Pancreas (tissue), 10 donors: ENCODE measurements around the gene NPNT. TPM values are rescaled to one million over a fixed set of nuclear protein-coding genes. Genes with fewer than 3 reads are reported as not detected.

Experiments used
- ATAC-seq, 4 donors: fragments of 200-7000 bp; cut with Tn5 transposase; one replicate each; pipeline versions ENCODE4 v1.8.0 to v1.9.1; 2020; ENCODE audit warnings: mild to moderate bottlenecking in 4 of 4, moderate library complexity in 4 of 4
- DNase-seq, 6 donors: peaks; one replicate each; pipeline ENCODE4 v3.0.0-alpha.2; 2020
- FAIRE-seq: peaks from 2 replicates; lab custom pipeline; 2012; peaks lifted over from hg19 to GRCh38; lab: Jason Lieb, UNC
- H3K27ac ChIP-seq, 4 donors: fragments of 200-600 bp; sonication (generic); 1 replicate in 3 of 4; 2 replicates in 1 of 4; pipeline versions ENCODE4 v1.5.0 to v1.8.0; 2020
- H3K27me3 ChIP-seq, 4 donors: fragments of 200-600 bp; one replicate each; pipeline ENCODE4 v1.8.0; 2021
- H3K36me3 ChIP-seq, 3 donors: fragments of 200-600 bp; sonication (generic) in 1 of 3; one replicate each; pipeline versions ENCODE4 v1.5.0 to v1.8.0; 2020 to 2021
- H3K4me1 ChIP-seq, 3 donors: fragments of 200-600 bp; one replicate each; pipeline ENCODE4 v1.8.0; 2021
- H3K4me3 ChIP-seq, 4 donors: fragments of 200-600 bp; sonication (generic) in 2 of 4; one replicate each; pipeline versions ENCODE4 v1.5.0 to v1.8.0; 2020 to 2021
- H3K9me3 ChIP-seq, 4 donors: fragments of 200-600 bp; one replicate each; pipeline ENCODE4 v1.8.0; 2021
- CTCF ChIP-seq, 4 donors: fragments of 200-600 bp; sonication (generic) in 3 of 4; IDR thresholded peaks; one replicate each; pipeline versions ENCODE4 v1.5.0 to v1.8.0; 2021; ENCODE audit warnings: antibody characterized with exemption in 4 of 4
- WGBS, 2 donors: extraction: QIAGEN DNeasy Blood & Tissue Kit; methylation state at CpG; one replicate each; pipeline ENCODE4 v1.1.7; 2013; 5-methylcytosine and 5-hydroxymethylcytosine counted together
- intact Hi-C, 3 donors: fragments of 100-400 bp; cut with DNase I; formaldehyde crosslinking; loops; one replicate each; pipeline versions ENCODE4 v1.11.1 to v1.14.2; 2022
- polyA plus RNA-seq, 2 donors: library from polyadenylated mRNA; stranded (reverse); fragments of 200-250 nt; gene quantifications; one replicate each; pipeline ENCODE4 v1.2.3, GENCODE V29; 2013
- total RNA-seq, 6 donors: library from RNA; stranded (reverse); fragmentation: NEBNext Ultra II Directional in 4 of 6; extraction: Animal tissue kit (Norgen Biotek cat#: 25700) in 4 of 6; gene quantifications; one replicate each; pipeline versions ENCODE4 v1.2.1 to v1.2.4, GENCODE V29; 2021 to 2023
- donor health status: healthy with polysubstance abuse.
- donor health status: DM: no; HTN: no; CAD: no; lungs with moderate emphysema.
- donor health status: DM: no; HTN: no; CAD: no.
- donor health status: control.
- donor health status: control.
- donor health status: Bipolar disorder and iron deficiency.
- donor health status: DM: yes; HTN: yes; CAD: no.
- donor health status: DM: no; HTN: no; CAD: no.
- donor health status: DM: no; HTN: no; CAD: no.
- donor health status: DM: yes; HTN: yes; CAD: no.

NPNT gene
- total and polyA plus RNA-seq, 8 donors = 17.2 to 63.8 (median 33.7) TPM

DNA sequence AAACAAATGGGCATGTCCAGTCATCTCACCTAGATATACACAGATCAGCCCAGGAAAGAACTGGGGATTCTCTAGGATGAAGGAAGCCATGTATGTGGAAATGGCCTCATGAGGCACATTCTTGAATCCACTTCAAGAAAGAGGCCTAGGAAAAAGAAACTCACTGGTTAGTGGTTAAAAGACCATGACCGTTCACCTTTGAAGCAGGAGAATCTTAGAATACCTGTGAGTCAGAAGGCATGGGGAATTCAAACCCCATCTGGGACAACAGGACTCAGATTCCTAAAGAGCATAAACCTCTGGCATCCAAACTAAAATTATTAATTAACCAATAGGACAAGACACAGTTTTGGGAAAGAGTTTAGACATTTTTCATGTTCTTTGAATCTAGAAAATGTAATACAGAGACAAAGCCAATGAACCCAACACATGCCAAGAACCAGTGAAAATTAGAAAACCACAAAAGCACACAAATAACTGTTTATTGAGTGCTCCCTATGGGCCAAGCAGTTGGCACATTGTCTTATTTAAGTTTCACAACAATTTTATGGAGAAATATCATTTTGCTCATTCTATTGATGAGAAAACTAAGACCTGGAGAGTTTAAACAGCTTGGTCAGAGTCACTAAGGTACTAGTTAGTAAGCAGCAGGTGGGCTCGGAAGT lies 97.5 kb downstream of the NPNT start:
- Histone ChIP-seq H3K27me3 (no peaks in the 10 kb centered on the region), H3K27ac (no peak overlapping the region), H3K9me3 (no peaks in the 10 kb centered on the region), H3K36me3 (no peaks in the 10 kb centered on the region), H3K4me1 (peaks cover 0 to 6% (median 0%) of the 10 kb centered on the region in 3 donors), H3K4me3 (no peak overlapping the region)
- 85 to 89% methylated on average over 2 of the region's 2 CpGs for WGBS, 2 donors
- no peak for FAIRE-seq
- no peak for DNase-seq
- intact Hi-C loops = no loop called here
- TF ChIP-seq CTCF (IDR thresholded peaks at IDR 0.05) = no peak
- ATAC-seq = no peak

- H3K36me3 ChIP-seq = no peaks in the 10 kb centered on the region
- no peak overlapping the region for H3K27ac ChIP-seq
- no peak for TF ChIP-seq CTCF (IDR thresholded peaks at IDR 0.05)
- FAIRE-seq (no peak), DNase-seq (no peak), ATAC-seq (no peak)
- WGBS, 2 donors = 55 to 62% methylated on average over 6 of the region's 6 CpGs
- H3K4me3 ChIP-seq = no peak overlapping the region
- H3K27me3 ChIP-seq = no peaks in the 10 kb centered on the region
- intact Hi-C loops = no loop called here
- peaks cover 0 to 6% (median 0%) of the 10 kb centered on the region in 3 donors for H3K4me1 ChIP-seq
- no peaks in the 10 kb centered on the region for H3K9me3 ChIP-seq
Observed at GRCh38 chr4:105994061-105994460, 98.8 kb downstream of the NPNT start.

- H3K27me3 ChIP-seq = no peaks in the 10 kb centered on the region
- 74 to 76% methylated on average over 5 of the region's 5 CpGs for WGBS, 2 donors
- H3K36me3 ChIP-seq = no peaks in the 10 kb centered on the region
- no peak for ATAC-seq
- no peak for FAIRE-seq
- intact Hi-C loops = no loop called here
- TF ChIP-seq CTCF (IDR thresholded peaks at IDR 0.05) = no peak
- H3K4me3 ChIP-seq = no peak overlapping the region
- no peak for DNase-seq
- no peak overlapping the region for H3K27ac ChIP-seq
- peaks cover 0 to 6% (median 0%) of the 10 kb centered on the region in 3 donors for H3K4me1 ChIP-seq
- no peaks in the 10 kb centered on the region for H3K9me3 ChIP-seq
Observed at GRCh38 chr4:105994841-105995501, 99.7 kb downstream of the NPNT start.

DNA sequence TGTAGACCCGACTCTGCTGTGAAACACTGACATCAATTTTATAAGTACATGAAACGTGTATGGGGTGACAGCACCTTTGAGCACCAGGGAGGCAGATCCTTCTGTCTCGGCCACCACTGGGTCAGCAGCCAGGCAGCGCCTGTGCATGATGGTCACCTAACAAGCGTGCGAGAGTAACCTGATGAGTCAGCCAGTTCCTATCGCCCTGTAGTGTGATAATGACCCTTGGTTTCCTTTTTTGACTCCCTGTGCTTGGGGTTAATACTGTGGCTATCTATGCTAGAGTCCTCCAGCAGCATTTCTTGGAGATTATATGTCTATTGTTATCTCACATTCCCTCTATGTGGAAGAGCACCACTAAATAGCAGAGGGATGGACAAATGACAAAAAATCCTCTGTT lies 101.6 kb downstream of the NPNT start:
- WGBS, 2 donors = 64 to 80% methylated on average over 7 of the region's 7 CpGs
- ATAC-seq (no peak), FAIRE-seq (no peak), DNase-seq (no peak)
- no peak overlapping the region for H3K4me3 ChIP-seq
- intact Hi-C loops = no loop called here
- H3K4me1 ChIP-seq = no peaks in the 10 kb centered on the region
- no peaks in the 10 kb centered on the region for H3K9me3 ChIP-seq
- H3K27ac ChIP-seq = no peak overlapping the region
- TF ChIP-seq CTCF (IDR thresholded peaks at IDR 0.05) = no peak
- H3K27me3 ChIP-seq = no peaks in the 10 kb centered on the region
- H3K36me3 ChIP-seq = no peaks in the 10 kb centered on the region
